GM12878 (cell line): ENCODE measurements around the gene OR4D2. TPM values are rescaled to one million over a fixed set of nuclear protein-coding genes. Genes with fewer than 3 reads are reported as not detected.

ENCODE experiments used
- BHLHE40 ChIP-seq, 2 experiments: fragments of 450-650 bp in 1 of 2; IDR thresholded peaks; 2 replicates each; pipeline ENCODE4 v1.6.1; 2011 to 2017; ENCODE audit warnings: low read depth in 2 of 2, borderline replicate concordance in 1 of 2, improper control_type of control experiment in 1 of 2, low read length in 1 of 2, mild to moderate bottlenecking in 1 of 2
- CBFB ChIP-seq: IDR thresholded peaks from 2 replicates; pipeline ENCODE4 v1.6.1; 2016; ENCODE audit warnings: antibody characterized with exemption, low read depth
- CHD1 ChIP-seq: IDR thresholded peaks from 2 replicates; pipeline ENCODE4 v1.6.1; 2012; ENCODE audit warnings: low read depth, low read length, improper control_type of control experiment
- CREM ChIP-seq: IDR thresholded peaks from 2 replicates; pipeline ENCODE4 v1.6.1; 2014; ENCODE audit warnings: antibody characterized with exemption, low read depth
- FOXK2 ChIP-seq: fragments of 450-650 bp; IDR thresholded peaks from 2 replicates; pipeline ENCODE4 v1.6.1; 2017; ENCODE audit warnings: mild to moderate bottlenecking, moderate library complexity
- GATAD2B ChIP-seq: fragments of 450-650 bp; conservative IDR thresholded peaks from 2 replicates; pipeline ENCODE4 v1.6.1; 2017; ENCODE audit warnings: low read depth, mild to moderate bottlenecking, moderate library complexity
- HDAC6 ChIP-seq: fragments of 200-600 bp; sonication (generic); IDR thresholded peaks from one replicate; pipeline ENCODE4 v1.8.0; 2017; ENCODE audit warnings: antibody characterized with exemption; ENCODE audit not compliant: unreplicated experiment
- HDGF ChIP-seq: fragments of 450-650 bp; IDR thresholded peaks from 2 replicates; pipeline ENCODE4 v1.6.1; 2016; ENCODE audit warnings: antibody characterized with exemption
- NR2C1 ChIP-seq: fragments of 450-650 bp; IDR thresholded peaks from 2 replicates; pipeline ENCODE4 v1.6.1; 2017; ENCODE audit warnings: antibody characterized with exemption, mild to moderate bottlenecking, moderate library complexity
- RAD21 ChIP-seq: IDR thresholded peaks from 2 replicates; pipeline ENCODE4 v1.6.1; 2011; ENCODE audit warnings: mild to moderate bottlenecking, low read depth, low read length, moderate library complexity; ENCODE audit not compliant: insufficient read depth
- RAD51 ChIP-seq: fragments of 450-650 bp; IDR thresholded peaks from 2 replicates; pipeline ENCODE4 v1.6.1; 2016; ENCODE audit warnings: moderate library complexity, mild to moderate bottlenecking, inconsistent platforms
- SMARCA5 ChIP-seq: fragments of 450-650 bp; IDR thresholded peaks from 2 replicates; pipeline ENCODE4 v1.6.1; 2017; ENCODE audit warnings: mild to moderate bottlenecking
- SREBF1 ChIP-seq: IDR thresholded peaks from 2 replicates; pipeline ENCODE4 v1.6.1; 2012; ENCODE audit warnings: mild to moderate bottlenecking, low read length
- SREBF2 ChIP-seq: IDR thresholded peaks from 2 replicates; pipeline ENCODE4 v1.6.1; 2012; ENCODE audit warnings: mild to moderate bottlenecking, low read length
- STAT1 ChIP-seq: fragments of 450-650 bp; conservative IDR thresholded peaks from 2 replicates; pipeline ENCODE4 v1.6.1; 2014; ENCODE audit warnings: antibody characterized with exemption, mild to moderate bottlenecking
- TARDBP ChIP-seq: IDR thresholded peaks from 2 replicates; pipeline ENCODE4 v1.6.1; 2016; ENCODE audit warnings: borderline replicate concordance
- ZSCAN29 ChIP-seq: fragments of 450-650 bp; IDR thresholded peaks from 2 replicates; pipeline ENCODE4 v1.6.1; 2017; ENCODE audit warnings: mild to moderate bottlenecking, moderate library complexity
- ZZZ3 ChIP-seq: IDR thresholded peaks from 2 replicates; pipeline ENCODE4 v1.6.1; 2011; ENCODE audit warnings: low read depth; ENCODE audit not compliant: control insufficient read depth, insufficient read length
- polyA plus RNA-seq, 11 experiments: library from polyadenylated mRNA; depleted of rRNA in 4 of 11; unstranded in 6 of 11; stranded (reverse) in 5 of 11; fragments of >200 nt; fragmentation: Nextera tagmentation in 4 of 11; fragmentation: Illumina TruSeq in 1 of 11; extraction: Ambion mirVana in 4 of 11; extraction: Trizol in 1 of 11; gene quantifications; 1 replicate in 1 of 11; 2 replicates in 10 of 11; pipeline versions ENCODE4 v1.2.1 to v1.2.3, GENCODE V29; 2011 to 2016; ENCODE audit warnings: inconsistent platforms in 2 of 11, missing spikeins in 2 of 11, low read depth in 1 of 11
- total RNA-seq, 4 experiments: library from RNA; depleted of rRNA in 3 of 4; stranded (reverse); fragments of >200 nt in 3 of 4; fragmentation: Illumina TruSeq in 1 of 4; extraction: Trizol in 1 of 4; gene quantifications; 2 replicates each; pipeline versions ENCODE4 v1.2.1 to v1.2.3, GENCODE V29; 2013 to 2021
- TF ChIP-seq, protein P1 (sequence below): fragments of 450-650 bp; formaldehyde crosslinking; IDR thresholded peaks from 2 replicates; pipeline ENCODE4 v1.4.0; 2022; ENCODE audit warnings: mild to moderate bottlenecking, moderate library complexity
- TF ChIP-seq, protein P2 (sequence below): fragments of 450-650 bp; IDR thresholded peaks from 2 replicates; pipeline ENCODE4 v1.6.1; 2018; ENCODE audit warnings: mild to moderate bottlenecking, low read depth, moderate library complexity; ENCODE audit not compliant: partially characterized antibody
- TF ChIP-seq, protein P3 (sequence below): IDR thresholded peaks from 2 replicates; pipeline ENCODE4 v1.6.1; 2011; ENCODE audit warnings: low read depth, mild to moderate bottlenecking, low read length, moderate library complexity, borderline replicate concordance; ENCODE audit errors: extremely low read depth
- TF ChIP-seq, protein P4 (sequence below): IDR thresholded peaks from 2 replicates; pipeline ENCODE4 v1.6.1; 2012; ENCODE audit warnings: low read depth, low read length, improper control_type of control experiment

The OR4D2 gene
- total and polyA plus RNA-seq, 10 of the 15 experiments (the other 5 are each of a cell fraction or from before 2014, with no cell fraction given), result 0.04 TPM; not detected in 9

DNA sequence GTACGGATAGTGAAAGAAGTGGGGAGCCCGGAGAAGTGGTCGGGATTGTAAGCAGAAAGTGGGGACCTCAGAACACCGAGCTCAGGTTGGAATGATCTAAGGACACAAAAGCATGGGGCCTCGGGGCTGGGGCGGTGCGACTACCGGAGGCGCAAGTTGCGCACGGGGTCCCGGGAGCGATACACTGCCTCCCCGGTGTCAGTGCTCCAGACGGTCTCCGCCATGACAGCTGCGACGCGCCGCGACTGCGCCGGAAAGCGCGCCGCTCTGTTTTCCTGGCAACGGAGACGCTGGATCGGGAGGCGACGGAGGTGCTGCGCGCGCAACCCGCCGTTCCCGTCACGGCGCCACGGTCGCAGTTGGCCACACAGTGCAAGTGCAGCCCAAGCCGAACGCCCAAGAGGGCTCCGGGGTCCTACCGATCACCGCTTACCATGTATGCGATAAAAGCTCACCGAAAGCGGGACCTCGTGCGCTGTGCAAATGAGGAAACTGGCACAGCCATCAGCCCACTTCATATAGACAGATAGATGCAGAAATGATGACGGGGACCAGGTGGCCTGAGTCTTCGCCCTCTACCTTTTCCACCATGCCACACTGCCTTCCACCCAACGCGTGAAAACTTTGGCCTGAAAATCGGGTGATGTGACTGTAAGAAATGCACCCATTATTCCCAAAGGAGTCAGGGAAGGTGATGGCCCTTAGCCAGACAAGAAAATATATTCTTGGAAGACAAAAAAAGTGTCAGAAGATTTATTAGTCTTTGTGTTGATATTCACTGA lies 52.4 kb downstream of the OR4D2 start, which contains the start of gene MKS1 (continued):
- TF ChIP-seq NR2C1 (no peak), CHD1 (0 out of 2 replicates have a peak, but pooled peaks have one; percentile 55), GATAD2B (peak; percentile 28; the same call in 1 of the 2 replicates), HDAC6 (no peak), FOXK2 (no peak), ZSCAN29 (no peak), SREBF2 (no peak), ZZZ3 (no peak), HDGF (peak; percentile 75), SMARCA5 (peak; percentile 78), SREBF1 (no peak), BHLHE40 (IDR thresholded peaks at IDR 0.05; ENCODE audit: borderline replicate concordance in 1 of 2, low read depth in 2 of 2, low read length in 1 of 2) (peak; percentile 64 to 83; a peak in 3 of 4 replicates), TARDBP (no peak), CBFB (0 out of 2 replicates have a peak, but pooled peaks have one; percentile 19), RAD21 (0 out of 2 replicates have a peak, but pooled peaks have one; percentile 6), STAT1 (peak; percentile 73; the same call in 1 of the 2 replicates), CREM (peak; percentile 97), RAD51 (no peak)
- TF ChIP-seq, protein P1, sequence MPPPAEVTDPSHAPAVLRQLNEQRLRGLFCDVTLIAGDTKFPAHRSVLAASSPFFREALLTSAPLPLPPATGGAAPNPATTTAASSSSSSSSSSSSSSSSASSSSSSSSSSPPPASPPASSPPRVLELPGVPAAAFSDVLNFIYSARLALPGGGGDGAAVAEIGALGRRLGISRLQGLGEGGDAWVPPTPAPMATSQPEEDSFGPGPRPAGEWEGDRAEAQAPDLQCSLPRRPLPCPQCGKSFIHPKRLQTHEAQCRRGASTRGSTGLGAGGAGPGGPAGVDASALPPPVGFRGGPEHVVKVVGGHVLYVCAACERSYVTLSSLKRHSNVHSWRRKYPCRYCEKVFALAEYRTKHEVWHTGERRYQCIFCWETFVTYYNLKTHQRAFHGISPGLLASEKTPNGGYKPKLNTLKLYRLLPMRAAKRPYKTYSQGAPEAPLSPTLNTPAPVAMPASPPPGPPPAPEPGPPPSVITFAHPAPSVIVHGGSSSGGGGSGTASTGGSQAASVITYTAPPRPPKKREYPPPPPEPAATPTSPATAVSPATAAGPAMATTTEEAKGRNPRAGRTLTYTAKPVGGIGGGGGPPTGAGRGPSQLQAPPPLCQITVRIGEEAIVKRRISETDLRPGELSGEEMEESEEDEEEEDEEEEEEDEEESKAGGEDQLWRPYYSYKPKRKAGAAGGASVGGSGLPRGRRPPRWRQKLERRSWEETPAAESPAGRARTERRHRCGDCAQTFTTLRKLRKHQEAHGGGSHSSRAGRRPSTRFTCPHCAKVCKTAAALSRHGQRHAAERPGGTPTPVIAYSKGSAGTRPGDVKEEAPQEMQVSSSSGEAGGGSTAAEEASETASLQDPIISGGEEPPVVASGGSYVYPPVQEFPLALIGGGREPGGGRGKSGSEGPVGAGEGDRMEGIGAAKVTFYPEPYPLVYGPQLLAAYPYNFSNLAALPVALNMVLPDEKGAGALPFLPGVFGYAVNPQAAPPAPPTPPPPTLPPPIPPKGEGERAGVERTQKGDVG, result no peak
- TF ChIP-seq, protein P2, sequence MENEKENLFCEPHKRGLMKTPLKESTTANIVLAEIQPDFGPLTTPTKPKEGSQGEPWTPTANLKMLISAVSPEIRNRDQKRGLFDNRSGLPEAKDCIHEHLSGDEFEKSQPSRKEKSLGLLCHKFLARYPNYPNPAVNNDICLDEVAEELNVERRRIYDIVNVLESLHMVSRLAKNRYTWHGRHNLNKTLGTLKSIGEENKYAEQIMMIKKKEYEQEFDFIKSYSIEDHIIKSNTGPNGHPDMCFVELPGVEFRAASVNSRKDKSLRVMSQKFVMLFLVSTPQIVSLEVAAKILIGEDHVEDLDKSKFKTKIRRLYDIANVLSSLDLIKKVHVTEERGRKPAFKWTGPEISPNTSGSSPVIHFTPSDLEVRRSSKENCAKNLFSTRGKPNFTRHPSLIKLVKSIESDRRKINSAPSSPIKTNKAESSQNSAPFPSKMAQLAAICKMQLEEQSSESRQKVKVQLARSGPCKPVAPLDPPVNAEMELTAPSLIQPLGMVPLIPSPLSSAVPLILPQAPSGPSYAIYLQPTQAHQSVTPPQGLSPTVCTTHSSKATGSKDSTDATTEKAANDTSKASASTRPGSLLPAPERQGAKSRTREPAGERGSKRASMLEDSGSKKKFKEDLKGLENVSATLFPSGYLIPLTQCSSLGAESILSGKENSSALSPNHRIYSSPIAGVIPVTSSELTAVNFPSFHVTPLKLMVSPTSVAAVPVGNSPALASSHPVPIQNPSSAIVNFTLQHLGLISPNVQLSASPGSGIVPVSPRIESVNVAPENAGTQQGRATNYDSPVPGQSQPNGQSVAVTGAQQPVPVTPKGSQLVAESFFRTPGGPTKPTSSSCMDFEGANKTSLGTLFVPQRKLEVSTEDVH, result no peak
- TF ChIP-seq, protein P3, sequence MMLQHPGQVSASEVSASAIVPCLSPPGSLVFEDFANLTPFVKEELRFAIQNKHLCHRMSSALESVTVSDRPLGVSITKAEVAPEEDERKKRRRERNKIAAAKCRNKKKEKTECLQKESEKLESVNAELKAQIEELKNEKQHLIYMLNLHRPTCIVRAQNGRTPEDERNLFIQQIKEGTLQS, result peak; percentile 59; the same call in 1 of the 2 replicates
- TF ChIP-seq, protein P4, sequence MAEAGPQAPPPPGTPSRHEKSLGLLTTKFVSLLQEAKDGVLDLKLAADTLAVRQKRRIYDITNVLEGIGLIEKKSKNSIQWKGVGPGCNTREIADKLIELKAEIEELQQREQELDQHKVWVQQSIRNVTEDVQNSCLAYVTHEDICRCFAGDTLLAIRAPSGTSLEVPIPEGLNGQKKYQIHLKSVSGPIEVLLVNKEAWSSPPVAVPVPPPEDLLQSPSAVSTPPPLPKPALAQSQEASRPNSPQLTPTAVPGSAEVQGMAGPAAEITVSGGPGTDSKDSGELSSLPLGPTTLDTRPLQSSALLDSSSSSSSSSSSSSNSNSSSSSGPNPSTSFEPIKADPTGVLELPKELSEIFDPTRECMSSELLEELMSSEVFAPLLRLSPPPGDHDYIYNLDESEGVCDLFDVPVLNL, result 0 out of 2 replicates have a peak, but pooled peaks have one; percentile 7
